NCI-H187 treated with DMSO at 0.1 percent for 48 hours (cell line): ENCODE measurements around the gene TFPI.
"Not testable (repeated sequence)": the region's sequence is repeated elsewhere in the genome, so short reads cannot be mapped to it uniquely, and the experiment has no call there.

Experiments used
- DNase-seq: peaks from one replicate; lab custom pipeline; 2025; lab: John Stamatoyannopoulos, UW

Gene TFPI

GRCh38 chr2:187554011-187554703, at the start of gene TFPI:
Gene TFPI, minus strand, starts transcription at chr2:187554435. Its CDS starts 50,667 bp downstream, at chr2:187503768.
- DNase-seq, result no peak

- DNase-seq, result no peak
Observed at GRCh38 chr2:187594801-187595200, 40.6 kb upstream of the TFPI start.

- DNase-seq, result no peak
Observed at GRCh38 chr2:187593697-187594096, 39.5 kb upstream of the TFPI start.

GRCh38 chr2:187593098-187593497, 38.9 kb upstream of the TFPI start:
- DNase-seq, result no peak

GRCh38 chr2:187590175-187590574, 35.9 kb upstream of the TFPI start:
- DNase-seq, result no peak

GRCh38 chr2:187586011-187586641, 31.9 kb upstream of the TFPI start:
- DNase-seq, result no peak

GRCh38 chr2:187581125-187581896, 27.1 kb upstream of the TFPI start:
- no peak for DNase-seq

GRCh38 chr2:187580462-187581124, 26.4 kb upstream of the TFPI start:
- DNase-seq, result no peak

- no peak for DNase-seq
Observed at GRCh38 chr2:187577310-187577709, 23.1 kb upstream of the TFPI start.

- no peak for DNase-seq
Observed at GRCh38 chr2:187576906-187577305, 22.7 kb upstream of the TFPI start.

GRCh38 chr2:187575751-187576067, 21.5 kb upstream of the TFPI start:
- DNase-seq, result no peak

GRCh38 chr2:187574969-187575750, 20.9 kb upstream of the TFPI start:
- DNase-seq, result no peak

- DNase-seq, result no peak
Observed at GRCh38 chr2:187573722-187574121, 19.5 kb upstream of the TFPI start.

GRCh38 chr2:187571996-187572395, 17.8 kb upstream of the TFPI start:
- DNase-seq, result not testable (repeated sequence)

GRCh38 chr2:187569571-187569970, 15.3 kb upstream of the TFPI start:
- DNase-seq, result no peak

- DNase-seq, result no peak
Observed at GRCh38 chr2:187569042-187569441, 14.8 kb upstream of the TFPI start.

- no peak for DNase-seq
Observed at GRCh38 chr2:187567126-187567525, 12.9 kb upstream of the TFPI start.

GRCh38 chr2:187566712-187567111, 12.5 kb upstream of the TFPI start:
- no peak for DNase-seq

- no peak for DNase-seq
Observed at GRCh38 chr2:187566266-187566665, 12.0 kb upstream of the TFPI start.

GRCh38 chr2:187565618-187566017, 11.4 kb upstream of the TFPI start:
- DNase-seq, result not testable (repeated sequence)

GRCh38 chr2:187556493-187556892, 2.3 kb upstream of the TFPI start:
- DNase-seq, result not testable (repeated sequence)

GRCh38 chr2:187554704-187555082, 458 bp upstream of the TFPI start:
- no peak for DNase-seq
